ENCODE data around the gene SOCS7. TPM values are rescaled to one million over a fixed set of nuclear protein-coding genes. Genes with fewer than 3 reads are reported as not detected.

The SOCS7 gene
- total and polyA plus RNA-seq, 2 of the 4 experiments (the other 2 are of a cell fraction) = 6.5 to 6.8 TPM

DNA sequence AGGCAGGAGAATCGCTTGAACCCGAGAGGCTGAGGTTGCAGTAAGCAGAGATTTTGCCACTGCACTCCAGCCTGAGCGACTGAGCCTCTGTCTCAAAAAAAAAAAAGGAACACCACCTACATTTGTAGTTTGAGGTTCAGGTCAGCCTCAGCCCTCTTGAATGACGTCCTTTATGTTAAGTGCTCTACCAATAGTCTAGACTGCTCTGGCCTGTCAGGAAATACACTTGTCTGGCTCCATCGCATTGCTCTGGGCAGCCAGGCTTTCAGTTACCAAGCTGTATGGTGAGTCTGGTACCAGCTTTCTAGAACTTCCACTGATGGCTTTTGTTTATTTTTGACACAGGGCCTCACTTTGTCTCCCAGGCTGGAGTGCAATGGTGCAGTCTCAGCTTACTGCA is 11.4 kb downstream of the SOCS7 start:
- H3K9me3 ChIP-seq (ENCODE audit: control insufficient read depth, insufficient read depth, low read length) = no peaks in the 10 kb centered on the region
- peaks cover 3% of the 10 kb centered on the region for H3K9me1 ChIP-seq (ENCODE audit: insufficient read depth, low read length)
- no peak overlapping the region for H2AK9ac ChIP-seq (replicated peaks; ENCODE audit: low read depth, low read length, poor library complexity)
- H3K9ac ChIP-seq (ENCODE audit: low read depth, low read length) = no peak overlapping the region
- DNase-seq (no peak), ATAC-seq (ENCODE audit: low read depth) (no peak)
- CTCF ChIA-PET = no interaction called here
- H3K27me3 ChIP-seq (ENCODE audit: control insufficient read depth, insufficient read depth, low read length) = no peaks in the 10 kb centered on the region
- peaks cover 2% of the 10 kb centered on the region for H3K4me1 ChIP-seq (ENCODE audit: control insufficient read depth, insufficient read depth, low read length)
- H2AFZ ChIP-seq (replicated peaks; ENCODE audit: low read length, poor library complexity) = no peak overlapping the region
- H3K27ac ChIP-seq (ENCODE audit: insufficient read depth, low read length) = no peak overlapping the region
- no peak overlapping the region for H2AK5ac ChIP-seq (ENCODE audit: low read depth, low read length)
- H2BK5ac ChIP-seq (ENCODE audit: low read depth, low read length, poor library complexity, severe bottlenecking) = no peak overlapping the region
- H3K4me3 ChIP-seq (ENCODE audit: insufficient read depth, low read depth, low read length) = no peak overlapping the region
- no peak overlapping the region for H3K23ac ChIP-seq (ENCODE audit: low read depth, low read length)
- TF ChIP-seq CHD1 (IDR thresholded peaks at IDR 0.05; ENCODE audit: low read depth, low read length) (no peak), RCOR1 (IDR thresholded peaks at IDR 0.05; ENCODE audit: insufficient replicate concordance, low read length) (no peak), NFE2L2 (IDR thresholded peaks at IDR 0.05; ENCODE audit: low read depth, low read length) (no peak), MAFK (IDR thresholded peaks at IDR 0.05; ENCODE audit: low read depth, low read length) (no peak), MXI1 (IDR thresholded peaks at IDR 0.05; ENCODE audit: borderline replicate concordance, low read depth, low read length) (no peak), BHLHE40 (IDR thresholded peaks at IDR 0.05; ENCODE audit: low read depth, low read length) (no peak), MAZ (IDR thresholded peaks at IDR 0.05; ENCODE audit: borderline replicate concordance, low read depth, low read length) (no peak), RAD21 (IDR thresholded peaks at IDR 0.05; ENCODE audit: low read length) (no peak), CEBPB (IDR thresholded peaks at IDR 0.05; ENCODE audit: low read depth, low read length) (no peak), FOS (IDR thresholded peaks at IDR 0.05; ENCODE audit: low read depth, low read length) (no peak), RFX5 (IDR thresholded peaks at IDR 0.05; ENCODE audit: low read depth, low read length) (no peak), POLR2A (IDR thresholded peaks at IDR 0.05; ENCODE audit: low read depth, low read length) (no peak), SMC3 (IDR thresholded peaks at IDR 0.05; ENCODE audit: low read depth, low read length) (no peak)
- TF ChIP-seq, protein P1, sequence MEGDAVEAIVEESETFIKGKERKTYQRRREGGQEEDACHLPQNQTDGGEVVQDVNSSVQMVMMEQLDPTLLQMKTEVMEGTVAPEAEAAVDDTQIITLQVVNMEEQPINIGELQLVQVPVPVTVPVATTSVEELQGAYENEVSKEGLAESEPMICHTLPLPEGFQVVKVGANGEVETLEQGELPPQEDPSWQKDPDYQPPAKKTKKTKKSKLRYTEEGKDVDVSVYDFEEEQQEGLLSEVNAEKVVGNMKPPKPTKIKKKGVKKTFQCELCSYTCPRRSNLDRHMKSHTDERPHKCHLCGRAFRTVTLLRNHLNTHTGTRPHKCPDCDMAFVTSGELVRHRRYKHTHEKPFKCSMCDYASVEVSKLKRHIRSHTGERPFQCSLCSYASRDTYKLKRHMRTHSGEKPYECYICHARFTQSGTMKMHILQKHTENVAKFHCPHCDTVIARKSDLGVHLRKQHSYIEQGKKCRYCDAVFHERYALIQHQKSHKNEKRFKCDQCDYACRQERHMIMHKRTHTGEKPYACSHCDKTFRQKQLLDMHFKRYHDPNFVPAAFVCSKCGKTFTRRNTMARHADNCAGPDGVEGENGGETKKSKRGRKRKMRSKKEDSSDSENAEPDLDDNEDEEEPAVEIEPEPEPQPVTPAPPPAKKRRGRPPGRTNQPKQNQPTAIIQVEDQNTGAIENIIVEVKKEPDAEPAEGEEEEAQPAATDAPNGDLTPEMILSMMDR (conservative IDR thresholded peaks at IDR 0.05; ENCODE audit: low read depth, low read length) = no peak
- TF ChIP-seq, protein P2, sequence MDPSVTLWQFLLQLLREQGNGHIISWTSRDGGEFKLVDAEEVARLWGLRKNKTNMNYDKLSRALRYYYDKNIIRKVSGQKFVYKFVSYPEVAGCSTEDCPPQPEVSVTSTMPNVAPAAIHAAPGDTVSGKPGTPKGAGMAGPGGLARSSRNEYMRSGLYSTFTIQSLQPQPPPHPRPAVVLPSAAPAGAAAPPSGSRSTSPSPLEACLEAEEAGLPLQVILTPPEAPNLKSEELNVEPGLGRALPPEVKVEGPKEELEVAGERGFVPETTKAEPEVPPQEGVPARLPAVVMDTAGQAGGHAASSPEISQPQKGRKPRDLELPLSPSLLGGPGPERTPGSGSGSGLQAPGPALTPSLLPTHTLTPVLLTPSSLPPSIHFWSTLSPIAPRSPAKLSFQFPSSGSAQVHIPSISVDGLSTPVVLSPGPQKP (IDR thresholded peaks at IDR 0.05; ENCODE audit: borderline replicate concordance, low read depth, low read length) = no peak
- TF ChIP-seq, protein P3, sequence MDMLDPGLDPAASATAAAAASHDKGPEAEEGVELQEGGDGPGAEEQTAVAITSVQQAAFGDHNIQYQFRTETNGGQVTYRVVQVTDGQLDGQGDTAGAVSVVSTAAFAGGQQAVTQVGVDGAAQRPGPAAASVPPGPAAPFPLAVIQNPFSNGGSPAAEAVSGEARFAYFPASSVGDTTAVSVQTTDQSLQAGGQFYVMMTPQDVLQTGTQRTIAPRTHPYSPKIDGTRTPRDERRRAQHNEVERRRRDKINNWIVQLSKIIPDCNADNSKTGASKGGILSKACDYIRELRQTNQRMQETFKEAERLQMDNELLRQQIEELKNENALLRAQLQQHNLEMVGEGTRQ (IDR thresholded peaks at IDR 0.05; ENCODE audit: low read depth, low read length) = no peak
- no peak overlapping the region for H2BK15ac ChIP-seq (ENCODE audit: low read depth, low read length)
- peaks cover 18 to 39% of the 10 kb centered on the region in 2 experiments for H3K79me1 ChIP-seq (ENCODE audit: low read depth in 1 of 2, low read length in 2 of 2)
- no peak overlapping the region for H3K56ac ChIP-seq (ENCODE audit: extremely low read depth, insufficient read depth, low read length)
- in situ Hi-C loops (cut with MboI; ENCODE audit: low sequenced_read_pairs) (loop anchor here (25.0 kb wide), 1 partner anchor 124 kb away; no protein-coding TSS in a partner anchor), dilution Hi-C loops (cut with HindIII; ENCODE audit: low sequenced_read_pairs, unreplicated experiment) (no loop called here), intact Hi-C loops (cut with micrococcal nuclease) (no loop called here)
- no peak overlapping the region for H3K18ac ChIP-seq (ENCODE audit: low read depth, low read length)
- no peak overlapping the region for H3K14ac ChIP-seq (replicated peaks; ENCODE audit: low read depth, low read length)
- 100% methylated on average over 3 of the region's 5 CpGs; no CpG with 5 or more reads in 1 of the 2 experiments for WGBS, 2 experiments (ENCODE audit: extremely low coverage in 2 of 2, insufficient read length in 1 of 2)
- no peak overlapping the region for H3K4me2 ChIP-seq (ENCODE audit: low read depth, low read length)
- BruUV-seq (replicated peaks) = no TSS peak
- no peak overlapping the region for H2BK20ac ChIP-seq (ENCODE audit: low read depth, low read length)
- H3K36me3 ChIP-seq (ENCODE audit: control insufficient read depth, insufficient read depth, low read length) = peaks cover 14% of the 10 kb centered on the region
- peaks cover 26% of the 10 kb centered on the region for H4K20me1 ChIP-seq (ENCODE audit: insufficient read depth, low read length)
- H2BK120ac ChIP-seq (ENCODE audit: low read depth, low read length) = no peak overlapping the region
- H4K91ac ChIP-seq (ENCODE audit: insufficient read depth, low read depth, low read length) = no peak overlapping the region
- H3K4ac ChIP-seq (ENCODE audit: low read depth, low read length) = no peak overlapping the region
- H4K5ac ChIP-seq (ENCODE audit: low read depth, low read length) = no peak overlapping the region
- H4K8ac ChIP-seq (ENCODE audit: low read depth in 2 of 2, low read length in 2 of 2) = no peak overlapping the region
- POLR2A ChIA-PET (ENCODE audit: unreplicated experiment) = no interaction called here
